HepG2 (cell line): ENCODE results near the gene COX15. TPM values are rescaled to one million over a fixed set of nuclear protein-coding genes. Genes with fewer than 3 reads are reported as not detected.

Experiments used
- AGO2 ChIP-seq: fragments of 200-400 bp; formaldehyde crosslinking; optimal IDR thresholded peaks from 2 replicates; pipeline ENCODE3; 2017; ENCODE audit warnings: mild to moderate bottlenecking, low read depth, low read length, moderate library complexity
- AKAP8 ChIP-seq: sonication (generic); formaldehyde crosslinking; IDR thresholded peaks from 2 replicates; pipeline ENCODE4 v1.5.1; 2020; ENCODE audit warnings: mild to moderate bottlenecking, missing genetic modification reagents
- GMEB1 ChIP-seq: sonication (generic); formaldehyde crosslinking; IDR thresholded peaks from 2 replicates; pipeline ENCODE4 v1.5.1; 2020; ENCODE audit warnings: missing genetic modification reagents, mild to moderate bottlenecking, borderline replicate concordance
- HES4 ChIP-seq: sonication (generic); formaldehyde crosslinking; IDR thresholded peaks from 2 replicates; pipeline ENCODE4 v1.9.0; 2021; ENCODE audit warnings: mild to moderate bottlenecking, missing genetic modification reagents, borderline replicate concordance
- JUN ChIP-seq: sonication (generic); formaldehyde crosslinking; IDR thresholded peaks from 2 replicates; pipeline ENCODE4 v1.4.0; 2020; ENCODE audit warnings: mild to moderate bottlenecking, missing genetic modification reagents
- KDM1A ChIP-seq: IDR thresholded peaks from 2 replicates; pipeline ENCODE4 v1.6.1; 2016; ENCODE audit warnings: missing compliant biosample characterization
- PHF5A ChIP-seq: IDR thresholded peaks from one replicate; pipeline ENCODE4 v1.6.1; 2018; ENCODE audit warnings: low read depth, missing genetic modification reagents; ENCODE audit not compliant: unreplicated experiment
- SMC3 ChIP-seq: IDR thresholded peaks from 2 replicates; pipeline ENCODE4 v1.6.1; 2011; ENCODE audit warnings: low read length, improper control_type of control experiment
- STAG1 ChIP-seq: sonication (generic); formaldehyde crosslinking; IDR thresholded peaks from 2 replicates; pipeline ENCODE4 v1.4.0; 2020; ENCODE audit warnings: missing genetic modification reagents
- TOPORS ChIP-seq: sonication (generic); formaldehyde crosslinking; IDR thresholded peaks from 2 replicates; pipeline ENCODE4 v1.8.0; 2023; ENCODE audit warnings: mild to moderate bottlenecking, missing genetic modification reagents
- XRCC5 ChIP-seq: fragments of 200-400 bp; formaldehyde crosslinking; optimal IDR thresholded peaks from 2 replicates; pipeline ENCODE3; 2017; ENCODE audit warnings: mild to moderate bottlenecking, low read length
- ZNF142 ChIP-seq: sonication (generic); formaldehyde crosslinking; IDR thresholded peaks from 2 replicates; pipeline ENCODE4 v1.4.0; 2020; ENCODE audit warnings: missing genetic modification reagents
- ZNF224 ChIP-seq: sonication (generic); formaldehyde crosslinking; IDR thresholded peaks from 2 replicates; pipeline ENCODE4 v1.5.0; 2020; ENCODE audit warnings: mild to moderate bottlenecking, missing genetic modification reagents
- ZNF317 ChIP-seq: sonication (generic); formaldehyde crosslinking; IDR thresholded peaks from 2 replicates; pipeline ENCODE4 v1.5.0; 2020; ENCODE audit warnings: mild to moderate bottlenecking, missing genetic modification reagents
- ZNF564 ChIP-seq: sonication (generic); formaldehyde crosslinking; IDR thresholded peaks from 2 replicates; pipeline ENCODE4 v1.8.1; 2023; ENCODE audit warnings: mild to moderate bottlenecking, missing genetic modification reagents
- polyA plus RNA-seq, 8 experiments: library from polyadenylated mRNA; depleted of rRNA in 3 of 8; stranded (reverse) in 7 of 8; unstranded in 1 of 8; fragments of >200 nt; fragmentation: Illumina TruSeq in 4 of 8; extraction: Trizol in 4 of 8; gene quantifications; 2 replicates each; pipeline versions ENCODE4 v1.2.1 to v1.2.3, GENCODE V29; 2011 to 2016; ENCODE audit warnings: low read depth in 4 of 8, missing spikeins in 1 of 8, mixed read lengths in 1 of 8; ENCODE audit not compliant: insufficient read depth in 1 of 8
- total RNA-seq, 5 experiments: library from RNA; depleted of rRNA; stranded (reverse); fragments of >200 nt; fragmentation: Illumina TruSeq; extraction: Trizol; gene quantifications; 2 replicates each; pipeline ENCODE4 v1.2.3, GENCODE V29; 2016; ENCODE audit warnings: low read depth in 1 of 5
- TF ChIP-seq, protein P1 (sequence below): sonication (generic); formaldehyde crosslinking; IDR thresholded peaks from 2 replicates; pipeline ENCODE4 v1.4.0; 2020; ENCODE audit warnings: mild to moderate bottlenecking, missing genetic modification reagents
- TF ChIP-seq, protein P2 (sequence below): sonication (generic); formaldehyde crosslinking; IDR thresholded peaks from 2 replicates; pipeline ENCODE4 v1.9.0; 2022; ENCODE audit warnings: low read depth, missing genetic modification reagents

COX15 gene
- total and polyA plus RNA-seq, 2 of the 13 experiments (the other 11 are each of a cell fraction or from before 2014, with no cell fraction given): 19.2 to 44.7 TPM

DNA sequence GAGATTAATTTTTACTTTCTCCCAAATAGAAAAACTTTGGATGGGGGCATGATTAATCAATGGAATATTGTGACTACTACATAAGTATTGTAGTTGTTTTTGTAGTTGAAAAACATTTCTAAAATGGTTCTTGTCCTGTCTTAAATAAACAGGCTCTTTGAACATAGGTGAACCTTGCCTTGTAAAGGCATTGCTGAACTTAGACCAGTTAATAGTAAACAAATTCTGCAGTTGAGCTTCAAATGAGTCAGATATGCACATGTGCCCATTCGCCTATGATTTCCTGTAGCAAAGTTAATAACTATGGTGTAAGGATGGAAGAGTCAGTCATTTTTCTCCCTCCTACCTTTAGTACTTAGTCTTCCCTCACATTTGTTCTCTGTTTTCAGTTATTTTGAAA is 22.7 kb upstream of the COX15 start (continued):
- TF ChIP-seq ZNF224: no peak
- TF ChIP-seq, protein P1, sequence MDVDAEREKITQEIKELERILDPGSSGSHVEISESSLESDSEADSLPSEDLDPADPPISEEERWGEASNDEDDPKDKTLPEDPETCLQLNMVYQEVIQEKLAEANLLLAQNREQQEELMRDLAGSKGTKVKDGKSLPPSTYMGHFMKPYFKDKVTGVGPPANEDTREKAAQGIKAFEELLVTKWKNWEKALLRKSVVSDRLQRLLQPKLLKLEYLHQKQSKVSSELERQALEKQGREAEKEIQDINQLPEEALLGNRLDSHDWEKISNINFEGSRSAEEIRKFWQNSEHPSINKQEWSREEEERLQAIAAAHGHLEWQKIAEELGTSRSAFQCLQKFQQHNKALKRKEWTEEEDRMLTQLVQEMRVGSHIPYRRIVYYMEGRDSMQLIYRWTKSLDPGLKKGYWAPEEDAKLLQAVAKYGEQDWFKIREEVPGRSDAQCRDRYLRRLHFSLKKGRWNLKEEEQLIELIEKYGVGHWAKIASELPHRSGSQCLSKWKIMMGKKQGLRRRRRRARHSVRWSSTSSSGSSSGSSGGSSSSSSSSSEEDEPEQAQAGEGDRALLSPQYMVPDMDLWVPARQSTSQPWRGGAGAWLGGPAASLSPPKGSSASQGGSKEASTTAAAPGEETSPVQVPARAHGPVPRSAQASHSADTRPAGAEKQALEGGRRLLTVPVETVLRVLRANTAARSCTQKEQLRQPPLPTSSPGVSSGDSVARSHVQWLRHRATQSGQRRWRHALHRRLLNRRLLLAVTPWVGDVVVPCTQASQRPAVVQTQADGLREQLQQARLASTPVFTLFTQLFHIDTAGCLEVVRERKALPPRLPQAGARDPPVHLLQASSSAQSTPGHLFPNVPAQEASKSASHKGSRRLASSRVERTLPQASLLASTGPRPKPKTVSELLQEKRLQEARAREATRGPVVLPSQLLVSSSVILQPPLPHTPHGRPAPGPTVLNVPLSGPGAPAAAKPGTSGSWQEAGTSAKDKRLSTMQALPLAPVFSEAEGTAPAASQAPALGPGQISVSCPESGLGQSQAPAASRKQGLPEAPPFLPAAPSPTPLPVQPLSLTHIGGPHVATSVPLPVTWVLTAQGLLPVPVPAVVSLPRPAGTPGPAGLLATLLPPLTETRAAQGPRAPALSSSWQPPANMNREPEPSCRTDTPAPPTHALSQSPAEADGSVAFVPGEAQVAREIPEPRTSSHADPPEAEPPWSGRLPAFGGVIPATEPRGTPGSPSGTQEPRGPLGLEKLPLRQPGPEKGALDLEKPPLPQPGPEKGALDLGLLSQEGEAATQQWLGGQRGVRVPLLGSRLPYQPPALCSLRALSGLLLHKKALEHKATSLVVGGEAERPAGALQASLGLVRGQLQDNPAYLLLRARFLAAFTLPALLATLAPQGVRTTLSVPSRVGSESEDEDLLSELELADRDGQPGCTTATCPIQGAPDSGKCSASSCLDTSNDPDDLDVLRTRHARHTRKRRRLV (CRISPR knock-in tag): no peak
- TF ChIP-seq AKAP8 (CRISPR knock-in tag): no peak
- TF ChIP-seq SMC3: no peak
- no peak for TF ChIP-seq PHF5A (CRISPR knock-in tag)
- TF ChIP-seq, protein P2, sequence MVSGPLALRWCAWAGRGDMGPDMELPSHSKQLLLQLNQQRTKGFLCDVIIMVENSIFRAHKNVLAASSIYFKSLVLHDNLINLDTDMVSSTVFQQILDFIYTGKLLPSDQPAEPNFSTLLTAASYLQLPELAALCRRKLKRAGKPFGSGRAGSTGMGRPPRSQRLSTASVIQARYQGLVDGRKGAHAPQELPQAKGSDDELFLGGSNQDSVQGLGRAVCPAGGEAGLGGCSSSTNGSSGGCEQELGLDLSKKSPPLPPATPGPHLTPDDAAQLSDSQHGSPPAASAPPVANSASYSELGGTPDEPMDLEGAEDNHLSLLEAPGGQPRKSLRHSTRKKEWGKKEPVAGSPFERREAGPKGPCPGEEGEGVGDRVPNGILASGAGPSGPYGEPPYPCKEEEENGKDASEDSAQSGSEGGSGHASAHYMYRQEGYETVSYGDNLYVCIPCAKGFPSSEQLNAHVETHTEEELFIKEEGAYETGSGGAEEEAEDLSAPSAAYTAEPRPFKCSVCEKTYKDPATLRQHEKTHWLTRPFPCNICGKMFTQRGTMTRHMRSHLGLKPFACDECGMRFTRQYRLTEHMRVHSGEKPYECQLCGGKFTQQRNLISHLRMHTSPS (CRISPR knock-in tag): no peak
- TF ChIP-seq HES4: no peak
- no peak for TF ChIP-seq GMEB1 (CRISPR knock-in tag)
- TF ChIP-seq STAG1 (CRISPR knock-in tag): no peak
- TF ChIP-seq ZNF564 (CRISPR knock-in tag): no peak
- no peak for TF ChIP-seq AGO2
- TF ChIP-seq XRCC5: no peak
- TF ChIP-seq TOPORS (CRISPR knock-in tag): no peak
- 0 out of 2 replicates have a peak, but pooled peaks have one; percentile 38 for TF ChIP-seq ZNF317
- no peak for TF ChIP-seq KDM1A (CRISPR knock-in tag)
- TF ChIP-seq ZNF142 (CRISPR knock-in tag): no peak
- peak; percentile 62; the same call in 1 of the 2 replicates for TF ChIP-seq JUN
